ENCODE data around the gene ZNF90.
"Not testable (repeated sequence)": the region's sequence is repeated elsewhere in the genome, so short reads cannot be mapped to it uniquely, and the experiment has no call there.

The ZNF90 gene

DNA sequence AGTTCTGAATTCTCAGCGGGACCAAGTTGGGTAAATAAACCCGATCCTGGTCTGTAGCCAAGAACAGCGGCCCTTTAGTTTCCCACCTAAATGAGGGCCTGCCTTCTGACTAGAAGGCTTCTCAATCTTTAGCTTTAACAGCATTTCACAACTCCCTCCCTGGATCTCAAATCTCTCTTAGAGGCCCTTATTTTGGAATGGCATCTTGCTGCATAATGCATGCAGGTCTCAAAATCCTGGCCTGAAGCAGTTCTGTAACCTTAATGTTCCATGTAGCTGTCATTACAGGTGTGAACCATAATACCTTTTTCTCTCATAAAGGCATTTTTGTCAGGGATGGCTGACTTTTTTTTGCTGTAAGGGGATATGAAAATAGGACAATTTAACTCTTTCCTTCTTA lies 29.5 kb downstream of the ZNF90 start:
- DNase-seq = no peak

- DNase-seq = not testable (repeated sequence)
Measured at GRCh38 chr19:20118064-20118839, 40.5 kb downstream of the ZNF90 start.

GRCh38 chr19:20124879-20125278 lies 47.1 kb downstream of the ZNF90 start:
- DNase-seq = no peak

- not testable (repeated sequence) for DNase-seq
Measured at GRCh38 chr19:20132933-20133332, 55.1 kb downstream of the ZNF90 start.

DNA sequence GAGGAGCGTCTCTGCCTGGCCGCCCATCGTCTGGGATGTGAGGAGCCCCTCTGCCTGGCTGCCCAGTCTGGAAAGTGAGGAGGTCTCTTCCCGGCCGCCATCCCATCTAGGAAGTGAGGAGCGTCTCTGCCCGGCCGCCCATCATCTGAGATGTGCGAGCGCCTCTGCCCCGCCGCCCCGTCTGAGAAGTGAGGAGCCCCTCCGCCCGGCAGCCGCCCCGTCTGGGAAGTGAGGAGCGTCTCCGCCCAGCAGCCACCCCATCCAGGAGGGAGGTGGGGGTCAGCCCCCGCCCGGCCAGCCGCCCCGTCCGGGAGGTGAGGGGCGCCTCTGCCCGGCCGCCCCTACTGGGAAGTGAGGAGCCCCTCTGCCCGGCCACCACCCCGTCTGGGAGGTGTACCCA lies 59.9 kb downstream of the ZNF90 start:
- DNase-seq = not testable (repeated sequence)

- DNase-seq = no peak
Measured at GRCh38 chr19:20151617-20152145, 73.9 kb downstream of the ZNF90 start.

DNA sequence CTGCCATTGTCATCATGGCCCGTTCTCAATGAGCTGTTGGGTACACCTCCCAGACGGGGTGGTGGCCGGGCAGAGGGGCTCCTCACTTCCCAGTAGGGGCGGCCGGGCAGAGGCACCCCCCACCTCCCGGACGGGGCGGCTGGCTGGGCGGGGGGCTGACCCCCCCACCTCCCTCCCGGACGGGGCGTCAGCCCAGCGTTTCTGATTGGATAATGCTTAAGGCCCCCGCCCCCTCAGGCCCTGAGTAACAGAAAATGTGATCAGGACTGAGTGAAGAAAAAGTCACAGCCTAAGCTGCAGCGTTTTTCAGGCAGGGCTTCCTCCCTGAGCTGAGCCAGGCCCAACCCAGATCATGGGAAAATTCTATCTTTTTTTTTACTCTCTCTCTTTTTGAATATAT lies 74.7 kb downstream of the ZNF90 start:
- DNase-seq = not testable (repeated sequence)

DNA sequence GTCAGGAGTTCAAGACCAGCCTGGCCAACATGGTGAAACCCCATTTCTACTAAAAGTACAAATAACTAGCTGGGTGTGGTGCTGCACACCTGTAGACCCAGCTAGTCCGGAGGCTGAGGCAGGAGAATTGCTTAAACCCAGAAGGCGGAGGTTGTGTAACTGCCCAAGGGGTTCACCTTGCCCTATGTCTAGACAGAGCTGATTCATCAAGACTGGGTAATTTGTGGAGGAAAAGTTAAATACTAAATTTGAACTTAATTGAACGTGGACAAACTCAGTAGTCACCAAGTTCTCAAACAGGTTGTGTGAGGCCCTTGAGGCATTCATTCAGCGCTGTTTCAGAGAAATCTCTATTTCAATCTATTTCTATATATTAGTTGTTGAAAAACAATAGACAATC lies 75.5 kb downstream of the ZNF90 start:
- no peak for DNase-seq

DNA sequence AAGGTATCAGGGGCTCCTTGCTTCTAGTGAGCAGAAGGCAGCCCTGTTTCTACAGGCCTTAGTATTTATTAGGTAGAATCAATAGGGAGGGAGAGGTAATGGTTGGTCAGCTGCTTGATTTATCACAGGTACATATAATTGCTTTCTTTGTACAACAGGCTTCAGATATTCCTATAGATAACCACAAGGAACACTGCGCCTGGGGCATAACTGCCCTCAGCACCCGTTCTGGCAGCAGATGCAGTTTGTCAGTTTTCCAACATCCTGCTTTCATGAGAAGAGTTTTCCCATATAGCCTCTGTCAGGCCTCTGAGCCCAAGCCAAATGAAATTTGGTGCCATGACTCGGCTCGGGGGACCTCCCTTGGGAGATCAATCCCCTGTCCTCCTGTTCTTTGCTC lies 76.8 kb downstream of the ZNF90 start:
- DNase-seq = no peak

DNA sequence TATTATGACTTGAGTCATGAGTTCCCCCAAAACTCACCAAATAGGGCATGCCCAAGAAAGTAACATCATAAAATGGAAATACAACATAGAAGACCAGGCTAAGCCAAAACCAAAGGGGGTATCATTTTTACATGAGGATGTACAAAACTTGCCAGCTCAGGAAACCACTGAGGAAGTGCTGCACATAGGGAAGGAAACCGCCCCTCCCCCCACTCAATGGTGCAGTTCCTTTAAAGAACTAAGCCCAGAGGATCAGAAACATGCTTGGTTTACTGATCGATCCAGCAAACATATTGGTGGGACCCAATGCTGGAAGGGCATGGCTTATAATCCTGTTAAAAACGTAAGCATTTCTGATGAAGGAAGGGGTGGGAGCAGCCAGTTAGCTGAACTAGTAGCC lies 85.0 kb downstream of the ZNF90 start:
- DNase-seq = no peak

DNA sequence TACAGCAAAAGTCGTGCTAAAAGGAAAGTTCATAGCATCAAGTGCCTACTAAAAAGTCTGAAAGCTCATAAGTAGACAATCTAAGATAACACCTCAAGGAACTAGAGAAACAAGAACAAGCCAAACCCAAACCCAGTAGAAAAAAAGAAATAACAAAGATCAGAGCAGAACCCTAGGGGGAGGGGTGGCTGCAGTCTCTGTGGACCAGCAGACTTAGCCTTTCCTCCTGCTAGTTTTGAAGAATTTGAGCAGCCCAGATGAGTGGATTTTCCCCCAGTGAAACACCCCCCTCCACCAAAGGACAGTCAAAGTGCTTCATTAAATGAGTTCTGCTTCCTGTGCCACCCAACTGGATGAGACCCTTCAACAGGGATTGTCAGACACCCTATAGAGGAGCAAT lies 86.7 kb downstream of the ZNF90 start:
- DNase-seq = no peak

DNA sequence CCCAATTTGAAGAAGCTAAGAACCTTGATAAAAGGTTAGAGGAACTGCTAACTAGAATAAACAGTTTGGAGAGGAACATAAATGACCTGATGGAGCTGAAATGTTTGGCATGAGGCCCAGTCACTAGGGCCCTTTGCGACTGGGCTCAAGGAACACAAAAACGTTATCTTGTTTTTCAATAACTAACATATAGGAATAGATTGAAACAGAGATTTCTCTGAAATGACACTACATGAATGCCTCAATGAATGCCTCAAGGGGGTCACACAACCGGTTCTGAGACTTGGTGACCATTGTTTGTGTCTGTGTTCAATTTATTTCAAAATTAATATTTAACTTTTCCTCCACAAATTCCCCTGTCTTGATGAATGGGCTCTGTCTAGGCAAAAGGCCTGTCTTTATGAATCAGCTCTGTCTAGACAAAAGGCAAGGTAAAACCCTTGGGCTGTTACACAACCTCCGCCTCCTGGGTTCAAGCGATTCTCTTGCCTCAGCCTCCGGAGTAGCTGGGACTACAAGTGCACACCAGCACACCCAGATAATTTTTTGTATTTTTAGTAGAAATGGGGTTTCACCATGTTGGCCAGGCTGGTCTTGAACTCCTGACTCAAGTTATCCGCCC lies 88.3 kb downstream of the ZNF90 start:
- no peak for DNase-seq

GRCh38 chr19:20167020-20167644 lies 89.3 kb downstream of the ZNF90 start, which contains the start of gene ZNF486:
ZNF486 (plus strand) TSS chr19:20167214; CDS start chr19:20167331, 117 bp downstream.
- peak; percentile 88 to 93 for DNase-seq

GRCh38 chr19:20167651-20168122 lies 89.9 kb downstream of the ZNF90 start:
- DNase-seq = no peak
